ENCODE measurements around the gene THOC6. TPM values are rescaled to one million over a fixed set of nuclear protein-coding genes. Genes with fewer than 3 reads are reported as not detected.
A peak's percentile ranks its signal among the peaks of the same experiment; 100 is the strongest.

The THOC6 gene
- total and polyA plus RNA-seq, 9 of the 15 experiments (the other 6 are each of a cell fraction or from before 2014, with no cell fraction given) = 2.5 to 65.4 (median 42.3) TPM

DNA sequence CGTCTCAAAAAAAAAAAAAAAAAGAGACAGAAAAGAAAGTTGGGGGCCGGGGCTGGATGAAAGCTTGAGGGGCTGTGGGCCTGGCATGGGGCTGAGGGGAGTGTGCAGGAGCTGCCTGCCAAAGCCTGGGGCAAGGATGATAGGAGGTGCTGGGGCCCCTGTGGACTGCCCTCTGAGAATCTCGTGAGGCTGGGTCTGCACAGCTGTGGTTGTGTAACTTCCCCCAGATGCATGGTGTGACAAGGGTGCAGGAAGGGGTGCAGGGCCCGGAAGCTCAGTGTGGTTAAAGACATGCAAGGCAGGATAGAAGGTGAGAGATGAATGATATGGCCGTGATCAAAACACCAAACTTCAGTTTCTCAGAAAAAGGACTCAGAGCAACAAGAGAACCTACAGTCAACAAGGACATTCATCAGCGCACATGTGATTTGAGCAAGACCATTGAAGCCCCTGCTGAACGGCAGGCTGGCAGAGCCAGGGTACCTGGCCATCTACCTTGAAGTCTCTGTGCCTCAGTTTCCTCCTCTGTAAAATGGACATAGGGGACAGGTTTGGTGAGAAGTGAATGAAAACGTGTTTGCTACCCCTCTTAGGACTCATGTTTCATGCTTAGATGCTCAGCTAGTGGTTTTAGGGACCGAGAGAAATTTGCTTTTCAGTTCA lies 51.2 kb downstream of the THOC6 start:
- in situ Hi-C loops (cut with MboI) = no loop called here
- intact Hi-C loops (cut with micrococcal nuclease) = no loop called here
- Histone ChIP-seq H3K79me2 (ENCODE audit: control insufficient read depth, insufficient read depth, low read length) (no peaks in the 10 kb centered on the region), H3K36me3 (ENCODE audit: control insufficient read depth, insufficient read depth, low read length) (no peaks in the 10 kb centered on the region), H3K9ac (ENCODE audit: insufficient read depth in 1 of 2, low read depth in 2 of 2, low read length in 2 of 2) (0 out of 4 replicates have a peak overlapping the region, but pooled peaks of 1 of the 2 experiments have one; percentile 33), H4K20me1 (replicated peaks; ENCODE audit: control insufficient read depth, insufficient read depth, low read length) (no peaks in the 10 kb centered on the region), H3K4me1 (replicated peaks in 1 of 2; ENCODE audit: control insufficient read depth in 2 of 2, insufficient read depth in 2 of 2, low read length in 2 of 2) (peaks cover 6 to 16% of the 10 kb centered on the region in 2 experiments; a peak in 4 of 5 replicates), H3K27me3 (ENCODE audit: control insufficient read depth in 2 of 2, insufficient read depth in 2 of 2, low read length in 2 of 2) (peaks cover 7 to 15% of the 10 kb centered on the region in 2 experiments), H2AFZ (ENCODE audit: low read depth, low read length) (no peak overlapping the region), H3K9me3 (replicated peaks; ENCODE audit: control insufficient read depth, insufficient read depth, low read depth, low read length) (no peaks in the 10 kb centered on the region), H3K27ac (ENCODE audit: extremely low read depth, low read depth, low read length) (no peak overlapping the region), H3K4me3 (no peak overlapping the region), H3K9me1 (ENCODE audit: control insufficient read depth, insufficient read depth, low read length) (no peaks in the 10 kb centered on the region), H3K4me2 (ENCODE audit: insufficient read depth, low read length) (no peak overlapping the region)
- BruUV-seq (replicated peaks) = no TSS peak
- DNase-seq (ENCODE audit: extremely low read depth in 1 of 4, low spot score in 3 of 4) = peak in 2 of 4 experiments; percentile 17 to 24
- no peak for ATAC-seq
- no peak for FAIRE-seq
- WGBS (ENCODE audit: insufficient coverage, low coverage, missing lambda C conversion rate) = 8% methylated on average over 8 of the region's 9 CpGs
- ChIA-PET CTCF (ENCODE audit: low intra/inter-chr PET ratio) (no interaction called here), POLR2A (interaction anchor here (1.1 kb wide), 1 partner anchor 55 kb away, joined by 4 read pairs; the partner anchor contains the start of gene TNFRSF12A)
- TF ChIP-seq BCOR (IDR thresholded peaks at IDR 0.05) (peak; percentile 49; the same call in 1 of the 2 replicates), CREBBP (IDR thresholded peaks at IDR 0.05; ENCODE audit: low read depth, low read length) (no peak), MAFK (IDR thresholded peaks at IDR 0.05; ENCODE audit: low read length) (no peak), ETV1 (tag; conservative IDR thresholded peaks at IDR 0.05; ENCODE audit: low read depth) (peak; percentile 35; the same call in 1 of the 2 replicates), EP300 (IDR thresholded peaks at IDR 0.05; ENCODE audit: low read length) (0 out of 2 replicates have a peak, but pooled peaks have one; percentile 7), GATA2 (CRISPR knock-in tag; IDR thresholded peaks at IDR 0.05) (peak; percentile 10; the same call in 1 of the 2 replicates), HOXB6 (CRISPR knock-in tag; IDR thresholded peaks at IDR 0.05; ENCODE audit: borderline replicate concordance) (no peak), ZEB2 (IDR thresholded peaks at IDR 0.05) (no peak), PHF21A (IDR thresholded peaks at IDR 0.05; ENCODE audit: borderline replicate concordance, low read depth) (no peak), PCBP1 (IDR thresholded peaks at IDR 0.05; ENCODE audit: low read depth, low read length, poor library complexity, severe bottlenecking) (no peak), RBM25 (IDR thresholded peaks at IDR 0.05; ENCODE audit: low read depth, low read length, severe bottlenecking) (peak; percentile 79)
- TF ChIP-seq, protein P1, sequence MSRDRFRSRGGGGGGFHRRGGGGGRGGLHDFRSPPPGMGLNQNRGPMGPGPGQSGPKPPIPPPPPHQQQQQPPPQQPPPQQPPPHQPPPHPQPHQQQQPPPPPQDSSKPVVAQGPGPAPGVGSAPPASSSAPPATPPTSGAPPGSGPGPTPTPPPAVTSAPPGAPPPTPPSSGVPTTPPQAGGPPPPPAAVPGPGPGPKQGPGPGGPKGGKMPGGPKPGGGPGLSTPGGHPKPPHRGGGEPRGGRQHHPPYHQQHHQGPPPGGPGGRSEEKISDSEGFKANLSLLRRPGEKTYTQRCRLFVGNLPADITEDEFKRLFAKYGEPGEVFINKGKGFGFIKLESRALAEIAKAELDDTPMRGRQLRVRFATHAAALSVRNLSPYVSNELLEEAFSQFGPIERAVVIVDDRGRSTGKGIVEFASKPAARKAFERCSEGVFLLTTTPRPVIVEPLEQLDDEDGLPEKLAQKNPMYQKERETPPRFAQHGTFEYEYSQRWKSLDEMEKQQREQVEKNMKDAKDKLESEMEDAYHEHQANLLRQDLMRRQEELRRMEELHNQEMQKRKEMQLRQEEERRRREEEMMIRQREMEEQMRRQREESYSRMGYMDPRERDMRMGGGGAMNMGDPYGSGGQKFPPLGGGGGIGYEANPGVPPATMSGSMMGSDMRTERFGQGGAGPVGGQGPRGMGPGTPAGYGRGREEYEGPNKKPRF (IDR thresholded peaks at IDR 0.05; ENCODE audit: low read depth, low read length) = no peak
- TF ChIP-seq, protein P2, sequence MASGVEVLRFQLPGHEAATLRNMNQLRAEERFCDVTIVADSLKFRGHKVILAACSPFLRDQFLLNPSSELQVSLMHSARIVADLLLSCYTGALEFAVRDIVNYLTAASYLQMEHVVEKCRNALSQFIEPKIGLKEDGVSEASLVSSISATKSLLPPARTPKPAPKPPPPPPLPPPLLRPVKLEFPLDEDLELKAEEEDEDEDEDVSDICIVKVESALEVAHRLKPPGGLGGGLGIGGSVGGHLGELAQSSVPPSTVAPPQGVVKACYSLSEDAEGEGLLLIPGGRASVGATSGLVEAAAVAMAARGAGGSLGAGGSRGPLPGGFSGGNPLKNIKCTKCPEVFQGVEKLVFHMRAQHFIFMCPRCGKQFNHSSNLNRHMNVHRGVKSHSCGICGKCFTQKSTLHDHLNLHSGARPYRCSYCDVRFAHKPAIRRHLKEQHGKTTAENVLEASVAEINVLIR (CRISPR knock-in tag; IDR thresholded peaks at IDR 0.05) = no peak
- TF ChIP-seq, protein P3, sequence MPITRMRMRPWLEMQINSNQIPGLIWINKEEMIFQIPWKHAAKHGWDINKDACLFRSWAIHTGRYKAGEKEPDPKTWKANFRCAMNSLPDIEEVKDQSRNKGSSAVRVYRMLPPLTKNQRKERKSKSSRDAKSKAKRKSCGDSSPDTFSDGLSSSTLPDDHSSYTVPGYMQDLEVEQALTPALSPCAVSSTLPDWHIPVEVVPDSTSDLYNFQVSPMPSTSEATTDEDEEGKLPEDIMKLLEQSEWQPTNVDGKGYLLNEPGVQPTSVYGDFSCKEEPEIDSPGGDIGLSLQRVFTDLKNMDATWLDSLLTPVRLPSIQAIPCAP (CRISPR knock-in tag; IDR thresholded peaks at IDR 0.05; ENCODE audit: borderline replicate concordance) = no peak
- TF ChIP-seq, protein P4, sequence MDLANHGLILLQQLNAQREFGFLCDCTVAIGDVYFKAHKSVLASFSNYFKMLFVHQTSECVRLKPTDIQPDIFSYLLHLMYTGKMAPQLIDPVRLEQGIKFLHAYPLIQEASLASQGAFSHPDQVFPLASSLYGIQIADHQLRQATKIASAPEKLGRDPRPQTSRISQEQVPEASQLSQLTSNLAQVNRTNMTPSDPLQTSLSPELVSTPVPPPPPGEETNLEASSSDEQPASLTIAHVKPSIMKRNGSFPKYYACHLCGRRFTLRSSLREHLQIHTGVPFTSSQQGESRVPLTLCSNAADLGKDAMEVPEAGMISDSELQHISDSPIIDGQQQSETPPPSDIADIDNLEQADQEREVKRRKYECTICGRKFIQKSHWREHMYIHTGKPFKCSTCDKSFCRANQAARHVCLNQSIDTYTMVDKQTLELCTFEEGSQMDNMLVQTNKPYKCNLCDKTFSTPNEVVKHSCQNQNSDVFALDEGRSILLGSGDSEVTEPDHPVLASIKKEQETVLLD (IDR thresholded peaks at IDR 0.05) = no peak

All from K562 (cell line).